GM18873 (cell line): ENCODE results near the gene RFTN1.

Experiments
- ATAC-seq: cut with Tn5 transposase; IDR thresholded peaks from one replicate; pipeline ENCODE4 v1.9.1; 2021; ENCODE audit warnings: mild to moderate bottlenecking, moderate library complexity, moderate number of reproducible peaks; ENCODE audit not compliant: unreplicated experiment, low FRiP score

Gene RFTN1

GRCh38 chr3:16444344-16444743 is 69.2 kb downstream of the RFTN1 start:
- no peak for ATAC-seq

- ATAC-seq = no peak
These were observed 70.8 kb downstream of the RFTN1 start for GRCh38 chr3:16442730-16443129.

GRCh38 chr3:16441371-16441875 is 72.1 kb downstream of the RFTN1 start:
- ATAC-seq = no peak

- ATAC-seq = no peak
These were observed 73.4 kb downstream of the RFTN1 start for GRCh38 chr3:16439848-16440708.

- no peak for ATAC-seq
These were observed 74.2 kb downstream of the RFTN1 start for GRCh38 chr3:16439163-16439847.

- no peak for ATAC-seq
These were observed 75.9 kb downstream of the RFTN1 start for GRCh38 chr3:16437640-16438039.

GRCh38 chr3:16433701-16434151 is 79.8 kb downstream of the RFTN1 start:
- ATAC-seq = peak; percentile 77

- no peak for ATAC-seq
These were observed 80.8 kb downstream of the RFTN1 start for GRCh38 chr3:16432714-16433113.

GRCh38 chr3:16430717-16431630 is 82.5 kb downstream of the RFTN1 start:
- no peak for ATAC-seq

- ATAC-seq = no peak
These were observed 84.4 kb downstream of the RFTN1 start for GRCh38 chr3:16429086-16429485.

GRCh38 chr3:16428612-16429011 is 84.9 kb downstream of the RFTN1 start:
- no peak for ATAC-seq

- no peak for ATAC-seq
These were observed 86.2 kb downstream of the RFTN1 start for GRCh38 chr3:16427103-16427965.

GRCh38 chr3:16426665-16427064 is 86.8 kb downstream of the RFTN1 start:
- no peak for ATAC-seq

GRCh38 chr3:16426029-16426400 is 87.5 kb downstream of the RFTN1 start:
- no peak for ATAC-seq

GRCh38 chr3:16425398-16426028 is 88.0 kb downstream of the RFTN1 start:
- ATAC-seq = no peak

GRCh38 chr3:16423947-16424673 is 89.4 kb downstream of the RFTN1 start:
- ATAC-seq = peak; percentile 60

GRCh38 chr3:16423298-16423697 is 90.2 kb downstream of the RFTN1 start:
- no peak for ATAC-seq

GRCh38 chr3:16419640-16420241 is 93.8 kb downstream of the RFTN1 start:
- no peak for ATAC-seq
